Large intestine (tissue), 3 donors: ENCODE data around the gene SNX21. TPM values are rescaled to one million over a fixed set of nuclear protein-coding genes. Genes with fewer than 3 reads are reported as not detected.
A peak's percentile ranks its signal among the peaks of the same experiment; 100 is the strongest.

Experiments used
- DNase-seq, 2 donors: peaks; one replicate each; pipeline versions ENCODE4 v3.0.0 to v3.0.0-alpha.2; 2013
- H3K27ac ChIP-seq: one replicate; pipeline ENCODE4 v1.5.1; 2013; ENCODE audit warnings: low read length
- H3K27me3 ChIP-seq: 2 replicates; pipeline ENCODE4 v1.6.1; 2013; ENCODE audit warnings: low read length; ENCODE audit not compliant: control insufficient read depth, insufficient read depth
- H3K36me3 ChIP-seq: 2 replicates; pipeline ENCODE4 v1.6.1; 2013; ENCODE audit warnings: low read length; ENCODE audit not compliant: control insufficient read depth, insufficient read depth
- H3K4me1 ChIP-seq: one replicate; pipeline ENCODE4 v1.6.1; 2013; ENCODE audit warnings: low read length; ENCODE audit not compliant: control insufficient read depth, insufficient read depth
- H3K4me3 ChIP-seq: one replicate; pipeline ENCODE4 v1.5.1; 2013; ENCODE audit warnings: low read length
- H3K9me3 ChIP-seq: one replicate; pipeline ENCODE4 v1.6.1; 2013; ENCODE audit warnings: mild to moderate bottlenecking, low read depth, low read length, moderate library complexity; ENCODE audit not compliant: control insufficient read depth
- WGBS: methylation state at CpG from one replicate; pipeline ENCODE4 v1.1.5; 2013; ENCODE audit warnings: low lambda C conversion rate; ENCODE audit not compliant: insufficient coverage; 5-methylcytosine and 5-hydroxymethylcytosine counted together
- polyA plus RNA-seq: library from polyadenylated mRNA; unstranded; fragments of 120-200 nt; gene quantifications from one replicate; pipeline ENCODE4 v1.2.1, GENCODE V29; 2013

Gene SNX21
- polyA plus RNA-seq, 1 donor = 11.1 TPM

- no peak for DNase-seq
- no peaks in the 10 kb centered on the region for H3K27me3 ChIP-seq
- H3K4me1 ChIP-seq = peaks cover 9% of the 10 kb centered on the region
- H3K36me3 ChIP-seq = no peaks in the 10 kb centered on the region
- no CpG with 5 or more reads among the region's 14 CpGs for WGBS
- H3K9me3 ChIP-seq = no peaks in the 10 kb centered on the region
- H3K27ac ChIP-seq = no peak overlapping the region
- peak overlapping the region; percentile 58 for H3K4me3 ChIP-seq
Measured at GRCh38 chr20:45834797-45835161, 1.2 kb downstream of the SNX21 start.

GRCh38 chr20:45835329-45835765 lies 1.7 kb downstream of the SNX21 start:
- H3K36me3 ChIP-seq = peaks cover 4% of the 10 kb centered on the region
- no peak overlapping the region for H3K27ac ChIP-seq
- H3K4me3 ChIP-seq = no peak overlapping the region
- no CpG with 5 or more reads among the region's 3 CpGs for WGBS
- peaks cover 9% of the 10 kb centered on the region for H3K4me1 ChIP-seq
- no peaks in the 10 kb centered on the region for H3K9me3 ChIP-seq
- H3K27me3 ChIP-seq = no peaks in the 10 kb centered on the region
- DNase-seq = no peak

- no CpG with 5 or more reads among the region's 5 CpGs for WGBS
Measured at GRCh38 chr20:45835825-45836224, 2.2 kb downstream of the SNX21 start.

GRCh38 chr20:45836841-45837240 lies 3.2 kb downstream of the SNX21 start:
- no peaks in the 10 kb centered on the region for H3K27me3 ChIP-seq
- no peak overlapping the region for H3K4me3 ChIP-seq
- peaks cover 19% of the 10 kb centered on the region for H3K36me3 ChIP-seq
- DNase-seq = no peak
- WGBS = no CpG with 5 or more reads among the region's 1 CpG
- no peak overlapping the region for H3K27ac ChIP-seq
- H3K9me3 ChIP-seq = no peaks in the 10 kb centered on the region
- peaks cover 9% of the 10 kb centered on the region for H3K4me1 ChIP-seq

More at GRCh38 chr20:45835825-45836224, 2.2 kb downstream of the SNX21 start:
- Histone ChIP-seq H3K9me3 (no peaks in the 10 kb centered on the region), H3K27ac (no peak overlapping the region), H3K4me3 (no peak overlapping the region), H3K4me1 (peaks cover 9% of the 10 kb centered on the region), H3K27me3 (no peaks in the 10 kb centered on the region), H3K36me3 (peaks cover 9% of the 10 kb centered on the region)
- no peak for DNase-seq

- H3K36me3 ChIP-seq = peaks cover 56% of the 10 kb centered on the region
- H3K9me3 ChIP-seq = no peaks in the 10 kb centered on the region
- H3K4me3 ChIP-seq = no peak overlapping the region
- no CpG with 5 or more reads among the region's 25 CpGs for WGBS
- no peak overlapping the region for H3K27ac ChIP-seq
- H3K4me1 ChIP-seq = peaks cover 4% of the 10 kb centered on the region
- DNase-seq = no peak
- H3K27me3 ChIP-seq = no peaks in the 10 kb centered on the region
Measured at GRCh38 chr20:45840700-45841198, 7.2 kb downstream of the SNX21 start.

- no CpG with 5 or more reads among the region's 10 CpGs for WGBS
- H3K36me3 ChIP-seq = peaks cover 62% of the 10 kb centered on the region
Measured at GRCh38 chr20:45841407-45842129, 8.0 kb downstream of the SNX21 start.

GRCh38 chr20:45842169-45842812 lies 8.7 kb downstream of the SNX21 start:
- Histone ChIP-seq H3K4me3 (no peak overlapping the region), H3K36me3 (peaks cover 69% of the 10 kb centered on the region), H3K27me3 (no peaks in the 10 kb centered on the region), H3K4me1 (no peaks in the 10 kb centered on the region), H3K9me3 (no peaks in the 10 kb centered on the region), H3K27ac (no peak overlapping the region)
- WGBS = no CpG with 5 or more reads among the region's 5 CpGs
- no peak for DNase-seq

More at GRCh38 chr20:45841407-45842129, 8.0 kb downstream of the SNX21 start:
- H3K27ac ChIP-seq = no peak overlapping the region
- no peak for DNase-seq
- H3K4me1 ChIP-seq = peaks cover 2% of the 10 kb centered on the region
- no peak overlapping the region for H3K4me3 ChIP-seq
- no peaks in the 10 kb centered on the region for H3K27me3 ChIP-seq
- H3K9me3 ChIP-seq = no peaks in the 10 kb centered on the region

GRCh38 chr20:45843506-45843905 lies 9.9 kb downstream of the SNX21 start:
- Histone ChIP-seq H3K9me3 (no peaks in the 10 kb centered on the region), H3K4me3 (no peak overlapping the region), H3K4me1 (no peaks in the 10 kb centered on the region), H3K36me3 (peaks cover 78% of the 10 kb centered on the region), H3K27me3 (no peaks in the 10 kb centered on the region), H3K27ac (no peak overlapping the region)
- no CpG with 5 or more reads among the region's 14 CpGs for WGBS
- no peak for DNase-seq

- H3K9me3 ChIP-seq = no peaks in the 10 kb centered on the region
- H3K27me3 ChIP-seq = no peaks in the 10 kb centered on the region
- peaks cover 75% of the 10 kb centered on the region for H3K36me3 ChIP-seq
- DNase-seq = no peak
- H3K27ac ChIP-seq = no peak overlapping the region
- H3K4me1 ChIP-seq = no peaks in the 10 kb centered on the region
- no peak overlapping the region for H3K4me3 ChIP-seq
Measured at GRCh38 chr20:45845452-45845851, 11.9 kb downstream of the SNX21 start.

GRCh38 chr20:45848421-45848820 lies 14.8 kb downstream of the SNX21 start:
- no peaks in the 10 kb centered on the region for H3K27me3 ChIP-seq
- peaks cover 49% of the 10 kb centered on the region for H3K36me3 ChIP-seq
- no peaks in the 10 kb centered on the region for H3K9me3 ChIP-seq
- no CpG with 5 or more reads among the region's 8 CpGs for WGBS
- DNase-seq = no peak
- no peak overlapping the region for H3K4me3 ChIP-seq
- no peak overlapping the region for H3K27ac ChIP-seq
- H3K4me1 ChIP-seq = peaks cover 8% of the 10 kb centered on the region
